HT-29 (cell line): ENCODE data around the gene SNUPN. TPM values are rescaled to one million over a fixed set of nuclear protein-coding genes. Genes with fewer than 3 reads are reported as not detected.

Experiments used
- DNase-seq: peaks from one replicate; pipeline ENCODE4 v3.0.0-alpha.2; 2015; ENCODE audit warnings: low spot score
- total RNA-seq: library from RNA; depleted of rRNA; stranded (reverse); fragments of >200 nt; shearing (Covaris generic); gene quantifications from 2 replicates; pipeline ENCODE4 v1.2.3, GENCODE V29; 2014; rRNA removed

SNUPN gene
- total RNA-seq = 27.2 and 30.6 TPM in 2 replicates

GRCh38 chr15:75625542-75626347, at the start of gene SNUPN:
TSS of gene SNUPN (minus strand) at chr15:75625725. CDS start at chr15:75621051, 4,674 bp downstream.
- peak; percentile 96 for DNase-seq

GRCh38 chr15:75674366-75674765, 48.8 kb upstream of the SNUPN start:
- DNase-seq = no peak

- DNase-seq = no peak
Observed at GRCh38 chr15:75673426-75674235, 48.1 kb upstream of the SNUPN start.

- no peak for DNase-seq
Observed at GRCh38 chr15:75672646-75673425, 47.3 kb upstream of the SNUPN start.

- no peak for DNase-seq
Observed at GRCh38 chr15:75671730-75672602, 46.4 kb upstream of the SNUPN start.

- no peak for DNase-seq
Observed at GRCh38 chr15:75669879-75670212, 44.3 kb upstream of the SNUPN start.

GRCh38 chr15:75669191-75669878, 43.8 kb upstream of the SNUPN start:
- DNase-seq = peak; percentile 46

GRCh38 chr15:75666823-75667501, 41.4 kb upstream of the SNUPN start:
- no peak for DNase-seq

- no peak for DNase-seq
Observed at GRCh38 chr15:75663931-75664421, 38.5 kb upstream of the SNUPN start.

GRCh38 chr15:75662823-75663519, 37.4 kb upstream of the SNUPN start:
- DNase-seq = no peak

GRCh38 chr15:75661756-75662140, 36.2 kb upstream of the SNUPN start:
- DNase-seq = no peak

GRCh38 chr15:75661100-75661755, 35.7 kb upstream of the SNUPN start:
- peak; percentile 91 for DNase-seq

GRCh38 chr15:75659928-75660645, 34.6 kb upstream of the SNUPN start:
- DNase-seq = no peak

GRCh38 chr15:75659141-75659771, 33.7 kb upstream of the SNUPN start:
- no peak for DNase-seq

GRCh38 chr15:75656813-75657212, 31.3 kb upstream of the SNUPN start:
- DNase-seq = no peak

- DNase-seq = no peak
Observed at GRCh38 chr15:75656331-75656730, 30.8 kb upstream of the SNUPN start.

GRCh38 chr15:75655931-75656330, 30.4 kb upstream of the SNUPN start:
- no peak for DNase-seq
